ENCODE results near the gene SULT1A3.
"Not testable (repeated sequence)": the region's sequence is repeated elsewhere in the genome, so short reads cannot be mapped to it uniquely, and the experiment has no call there.

The SULT1A3 gene

GRCh38 chr16:30199049-30199448 is at the start of gene SULT1A3:
TSS of gene SULT1A3 (plus strand) at chr16:30199255. CDS start at chr16:30200729, 1,474 bp downstream.
- not testable (repeated sequence) for DNase-seq (ENCODE audit: low spot score)

- no peak for DNase-seq (ENCODE audit: low spot score)
Observed at GRCh38 chr16:30151091-30151490, 48.0 kb upstream of the SULT1A3 start.

GRCh38 chr16:30152517-30152916 is 46.5 kb upstream of the SULT1A3 start:
- DNase-seq (ENCODE audit: low spot score), result no peak

GRCh38 chr16:30155188-30155587 is 43.9 kb upstream of the SULT1A3 start:
- DNase-seq (ENCODE audit: low spot score), result no peak

GRCh38 chr16:30157214-30157613 is 41.8 kb upstream of the SULT1A3 start:
- DNase-seq (ENCODE audit: low spot score), result no peak

- DNase-seq (ENCODE audit: low spot score), result no peak
Observed at GRCh38 chr16:30163538-30163937, 35.5 kb upstream of the SULT1A3 start.

GRCh38 chr16:30166202-30166902 is 32.7 kb upstream of the SULT1A3 start:
- DNase-seq (ENCODE audit: low spot score), result no peak

- not testable (repeated sequence) for DNase-seq (ENCODE audit: low spot score)
Observed at GRCh38 chr16:30168746-30169145, 30.3 kb upstream of the SULT1A3 start.

- not testable (repeated sequence) for DNase-seq (ENCODE audit: low spot score)
Observed at GRCh38 chr16:30169416-30169815, 29.6 kb upstream of the SULT1A3 start.

GRCh38 chr16:30170145-30170544 is 28.9 kb upstream of the SULT1A3 start:
- DNase-seq (ENCODE audit: low spot score), result not testable (repeated sequence)

- DNase-seq (ENCODE audit: low spot score), result no peak
Observed at GRCh38 chr16:30173054-30173453, 26.0 kb upstream of the SULT1A3 start.

- not testable (repeated sequence) for DNase-seq (ENCODE audit: low spot score)
Observed at GRCh38 chr16:30176876-30177275, 22.2 kb upstream of the SULT1A3 start.

GRCh38 chr16:30179195-30179594 is 19.9 kb upstream of the SULT1A3 start:
- DNase-seq (ENCODE audit: low spot score), result no peak

- no peak for DNase-seq (ENCODE audit: low spot score)
Observed at GRCh38 chr16:30179931-30180330, 19.1 kb upstream of the SULT1A3 start.

GRCh38 chr16:30180741-30181140 is 18.3 kb upstream of the SULT1A3 start:
- no peak for DNase-seq (ENCODE audit: low spot score)

- DNase-seq (ENCODE audit: low spot score), result peak; percentile 90
Observed at GRCh38 chr16:30183233-30184095, 15.6 kb upstream of the SULT1A3 start, which contains the start of gene CORO1A. TSS of gene CORO1A (plus strand) at chr16:30183602. CDS start at chr16:30185210, 1,608 bp downstream.

GRCh38 chr16:30184096-30184890 is 14.8 kb upstream of the SULT1A3 start:
- no peak for DNase-seq (ENCODE audit: low spot score)

- DNase-seq (ENCODE audit: low spot score), result no peak
Observed at GRCh38 chr16:30184891-30185682, 14.0 kb upstream of the SULT1A3 start.

GRCh38 chr16:30185683-30186421 is 13.2 kb upstream of the SULT1A3 start:
- no peak for DNase-seq (ENCODE audit: low spot score)

- no peak for DNase-seq (ENCODE audit: low spot score)
Observed at GRCh38 chr16:30186444-30186781, 12.6 kb upstream of the SULT1A3 start.
